ENCODE measurements around the gene RBP7. TPM values are rescaled to one million over a fixed set of nuclear protein-coding genes. Genes with fewer than 3 reads are reported as not detected.

Gene RBP7
- total RNA-seq, 4 donors from 2014 or later, result 4.5 to 35.6 (median 17.8) TPM

DNA sequence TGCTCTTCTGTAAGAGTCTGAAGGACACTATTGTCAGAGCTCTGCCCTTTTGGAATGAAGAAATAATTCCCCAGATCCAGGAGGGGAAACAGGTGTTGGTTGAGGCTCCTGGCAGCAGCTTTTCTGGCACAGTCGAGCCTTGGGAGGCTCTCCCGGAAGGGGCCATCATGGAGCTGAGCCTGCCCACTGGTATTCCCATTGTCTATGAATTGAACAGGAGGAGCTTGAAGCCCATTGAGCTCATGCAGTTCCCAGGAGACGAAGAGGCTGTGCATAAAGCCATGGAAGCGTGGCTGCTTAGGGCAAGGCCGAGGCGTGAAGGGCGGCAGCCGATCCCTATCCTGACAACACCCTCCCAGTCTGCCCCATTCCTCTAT lies 62.3 kb downstream of the RBP7 start:
- ATAC-seq, result no peak
- TF ChIP-seq CTCF (IDR thresholded peaks at IDR 0.05) (no peak), EP300 (IDR thresholded peaks at IDR 0.05) (no peak), POLR2A (IDR thresholded peaks at IDR 0.05) (no peak), POLR2AphosphoS5 (IDR thresholded peaks at IDR 0.05) (no peak)
- Histone ChIP-seq H3K27ac (peak overlapping the region in 2 of 4 donors; percentile 35 to 46), H3K4me1 (peaks cover 3 to 71% (median 21%) of the 10 kb centered on the region in 3 donors), H3K4me3 (no peak overlapping the region), H3K36me3 (peaks cover 0 to 15% of the 10 kb centered on the region in 2 donors), H3K9me3 (no peaks in the 10 kb centered on the region), H3K27me3 (no peaks in the 10 kb centered on the region)
- 93% methylated on average over 3 to 6 of the region's 8 CpGs for WGBS, 2 donors (ENCODE audit: low coverage in 1 of 2)

GRCh38 chr1:10060311-10061100 lies 63.5 kb downstream of the RBP7 start:
- no peak overlapping the region for H3K4me3 ChIP-seq
- no peaks in the 10 kb centered on the region for H3K27me3 ChIP-seq
- no peak for ATAC-seq
- peaks cover 0 to 15% of the 10 kb centered on the region in 2 donors for H3K36me3 ChIP-seq
- TF ChIP-seq POLR2AphosphoS5 (IDR thresholded peaks at IDR 0.05) (no peak), CTCF (IDR thresholded peaks at IDR 0.05) (no peak), POLR2A (IDR thresholded peaks at IDR 0.05) (no peak), EP300 (IDR thresholded peaks at IDR 0.05) (no peak)
- 76 to 84% methylated on average over 8 of the region's 8 CpGs for WGBS, 2 donors (ENCODE audit: low coverage in 1 of 2)
- H3K9me3 ChIP-seq, result no peaks in the 10 kb centered on the region
- H3K27ac ChIP-seq, result no peak overlapping the region
- peaks cover 3 to 71% (median 26%) of the 10 kb centered on the region in 3 donors for H3K4me1 ChIP-seq

DNA sequence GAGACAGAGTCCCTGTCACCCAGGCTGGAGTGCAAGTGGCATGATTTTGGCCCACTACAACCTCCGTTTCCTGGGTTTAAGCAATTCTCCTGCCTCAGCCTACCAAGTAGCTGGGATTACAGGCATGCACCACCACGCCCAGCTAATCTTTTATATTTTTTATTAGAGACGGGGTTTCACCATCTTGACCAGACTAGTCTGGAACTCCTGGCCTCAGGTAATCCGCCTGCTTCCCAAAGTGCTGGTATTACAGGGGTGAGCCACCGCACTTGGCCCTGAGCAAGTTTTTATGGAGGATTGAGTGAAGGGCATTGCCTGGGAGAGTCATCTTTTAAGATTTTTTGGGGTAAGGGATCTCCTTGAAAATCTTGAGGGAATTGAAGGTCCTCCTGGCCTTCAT lies 64.2 kb downstream of the RBP7 start:
- no peak overlapping the region for H3K4me3 ChIP-seq
- H3K27ac ChIP-seq, result no peak overlapping the region
- no peaks in the 10 kb centered on the region for H3K27me3 ChIP-seq
- H3K9me3 ChIP-seq, result no peaks in the 10 kb centered on the region
- TF ChIP-seq POLR2A (IDR thresholded peaks at IDR 0.05), result no peak
- no peak for TF ChIP-seq POLR2AphosphoS5 (IDR thresholded peaks at IDR 0.05)
- TF ChIP-seq CTCF (IDR thresholded peaks at IDR 0.05), result no peak
- peaks cover 0 to 15% of the 10 kb centered on the region in 2 donors for H3K36me3 ChIP-seq
- 94 to 100% methylated on average over 2 to 5 of the region's 5 CpGs for WGBS, 2 donors (ENCODE audit: low coverage in 1 of 2)
- ATAC-seq, result no peak
- H3K4me1 ChIP-seq, result peaks cover 3 to 71% (median 25%) of the 10 kb centered on the region in 3 donors

- H3K9me3 ChIP-seq, result no peaks in the 10 kb centered on the region
- WGBS, 2 donors (ENCODE audit: low coverage in 1 of 2), result 78 to 86% methylated on average over 3 to 7 of the region's 7 CpGs
- peaks cover 0 to 71% (median 18%) of the 10 kb centered on the region in 3 donors for H3K4me1 ChIP-seq
- no peak for TF ChIP-seq CTCF (IDR thresholded peaks at IDR 0.05)
- no peak for TF ChIP-seq POLR2A (IDR thresholded peaks at IDR 0.05)
- TF ChIP-seq EP300 (IDR thresholded peaks at IDR 0.05), result no peak
- no peak for TF ChIP-seq POLR2AphosphoS5 (IDR thresholded peaks at IDR 0.05)
- no peak overlapping the region for H3K27ac ChIP-seq
- ATAC-seq, result no peak
- no peak overlapping the region for H3K4me3 ChIP-seq
- H3K27me3 ChIP-seq, result no peaks in the 10 kb centered on the region
- peaks cover 0 to 12% of the 10 kb centered on the region in 2 donors for H3K36me3 ChIP-seq
These were observed 66.8 kb downstream of the RBP7 start for GRCh38 chr1:10063878-10064277.
